HepG2 (cell line): Measurements from ENCODE around the gene RBM8A. TPM values are rescaled to one million over a fixed set of nuclear protein-coding genes. Genes with fewer than 3 reads are reported as not detected.

Experiments used
- BCLAF1 ChIP-seq: fragments of 450-650 bp; IDR thresholded peaks from 2 replicates; pipeline ENCODE4 v1.6.1; 2017; ENCODE audit warnings: mild to moderate bottlenecking
- CBFB ChIP-seq: sonication (generic); formaldehyde crosslinking; IDR thresholded peaks from 2 replicates; pipeline ENCODE4 v1.4.0; 2020; ENCODE audit warnings: missing genetic modification reagents
- EEA1 ChIP-seq: sonication (generic); formaldehyde crosslinking; IDR thresholded peaks from 2 replicates; pipeline ENCODE4 v1.5.1; 2020; ENCODE audit warnings: mild to moderate bottlenecking, missing genetic modification reagents, borderline replicate concordance
- GPN1 ChIP-seq: sonication (generic); formaldehyde crosslinking; IDR thresholded peaks from 2 replicates; pipeline ENCODE4 v1.5.1; 2020; ENCODE audit warnings: missing genetic modification reagents, borderline replicate concordance
- KDM5B ChIP-seq: sonication (generic); formaldehyde crosslinking; IDR thresholded peaks from 2 replicates; pipeline ENCODE4 v1.4.0; 2020; ENCODE audit warnings: missing genetic modification reagents, mild to moderate bottlenecking, borderline replicate concordance
- MED13 ChIP-seq: sonication (generic); formaldehyde crosslinking; IDR thresholded peaks from 2 replicates; pipeline ENCODE4 v1.5.0; 2020; ENCODE audit warnings: missing genetic modification reagents
- NR3C1 ChIP-seq: sonication (generic); formaldehyde crosslinking; IDR thresholded peaks from 2 replicates; pipeline ENCODE4 v1.4.0; 2020; ENCODE audit warnings: missing genetic modification reagents
- PHB2 ChIP-seq: fragments of 450-650 bp; IDR thresholded peaks from 2 replicates; pipeline ENCODE4 v1.6.1; 2018; ENCODE audit not compliant: partially characterized antibody
- STAG1 ChIP-seq: sonication (generic); formaldehyde crosslinking; IDR thresholded peaks from 2 replicates; pipeline ENCODE4 v1.4.0; 2020; ENCODE audit warnings: missing genetic modification reagents
- ZBTB4 ChIP-seq: sonication (generic); formaldehyde crosslinking; IDR thresholded peaks from 2 replicates; pipeline ENCODE4 v1.4.0; 2020; ENCODE audit warnings: missing genetic modification reagents, mild to moderate bottlenecking, borderline replicate concordance
- ZMAT3 ChIP-seq: sonication (generic); formaldehyde crosslinking; conservative IDR thresholded peaks from 2 replicates; pipeline ENCODE4 v1.7.0; 2021; ENCODE audit warnings: missing genetic modification reagents
- ZNF468 ChIP-seq: sonication (generic); formaldehyde crosslinking; IDR thresholded peaks from 2 replicates; pipeline ENCODE4 v1.8.0; 2022; ENCODE audit warnings: mild to moderate bottlenecking, moderate library complexity, missing genetic modification reagents
- ZNF562 ChIP-seq: sonication (generic); formaldehyde crosslinking; IDR thresholded peaks from 2 replicates; pipeline ENCODE4 v1.8.0; 2022; ENCODE audit warnings: missing genetic modification reagents, borderline replicate concordance
- ZNF614 ChIP-seq: IDR thresholded peaks from 2 replicates; pipeline ENCODE4 v1.6.1; 2018; ENCODE audit warnings: missing biosample characterization, missing genetic modification reagents, inconsistent platforms, borderline replicate concordance
- ZNF629 ChIP-seq: sonication (generic); formaldehyde crosslinking; conservative IDR thresholded peaks from 2 replicates; pipeline ENCODE4 v1.5.0; 2020; ENCODE audit warnings: missing genetic modification reagents
- ZNF674 ChIP-seq: sonication (generic); formaldehyde crosslinking; IDR thresholded peaks from 2 replicates; pipeline ENCODE4 v1.5.0; 2020; ENCODE audit warnings: low read depth, mild to moderate bottlenecking, missing genetic modification reagents
- ZNF737 ChIP-seq: sonication (generic); formaldehyde crosslinking; IDR thresholded peaks from 2 replicates; pipeline ENCODE4 v1.5.0; 2020; ENCODE audit warnings: missing genetic modification reagents, mild to moderate bottlenecking, borderline replicate concordance
- ZNF788 ChIP-seq: sonication (generic); formaldehyde crosslinking; IDR thresholded peaks from 2 replicates; pipeline ENCODE4 v1.5.0; 2020; ENCODE audit warnings: mild to moderate bottlenecking, missing genetic modification reagents, borderline replicate concordance
- polyA plus RNA-seq, 8 experiments: library from polyadenylated mRNA; depleted of rRNA in 3 of 8; stranded (reverse) in 7 of 8; unstranded in 1 of 8; fragments of >200 nt; fragmentation: Illumina TruSeq in 4 of 8; extraction: Trizol in 4 of 8; gene quantifications; 2 replicates each; pipeline versions ENCODE4 v1.2.1 to v1.2.3, GENCODE V29; 2011 to 2016; ENCODE audit warnings: low read depth in 4 of 8, missing spikeins in 1 of 8, mixed read lengths in 1 of 8; ENCODE audit not compliant: insufficient read depth in 1 of 8
- total RNA-seq, 5 experiments: library from RNA; depleted of rRNA; stranded (reverse); fragments of >200 nt; fragmentation: Illumina TruSeq; extraction: Trizol; gene quantifications; 2 replicates each; pipeline ENCODE4 v1.2.3, GENCODE V29; 2016; ENCODE audit warnings: low read depth in 1 of 5
- TF ChIP-seq, protein P1 (sequence below): IDR thresholded peaks from 2 replicates; pipeline ENCODE4 v1.6.1; 2016; ENCODE audit warnings: low read depth, borderline replicate concordance
- TF ChIP-seq, protein P2 (sequence below), 2 experiments: sonication (generic) in 1 of 2; formaldehyde crosslinking in 1 of 2; IDR thresholded peaks; 2 replicates each; pipeline versions ENCODE4 v1.5.1 to v1.6.1; 2011 to 2020; ENCODE audit warnings: borderline replicate concordance in 1 of 2, low read depth in 1 of 2, low read length in 1 of 2, mild to moderate bottlenecking in 1 of 2, missing genetic modification reagents in 1 of 2, moderate library complexity in 1 of 2

The RBM8A gene
- total and polyA plus RNA-seq, 2 of the 13 experiments (the other 11 are each of a cell fraction or from before 2014, with no cell fraction given): 106 to 162 TPM

DNA sequence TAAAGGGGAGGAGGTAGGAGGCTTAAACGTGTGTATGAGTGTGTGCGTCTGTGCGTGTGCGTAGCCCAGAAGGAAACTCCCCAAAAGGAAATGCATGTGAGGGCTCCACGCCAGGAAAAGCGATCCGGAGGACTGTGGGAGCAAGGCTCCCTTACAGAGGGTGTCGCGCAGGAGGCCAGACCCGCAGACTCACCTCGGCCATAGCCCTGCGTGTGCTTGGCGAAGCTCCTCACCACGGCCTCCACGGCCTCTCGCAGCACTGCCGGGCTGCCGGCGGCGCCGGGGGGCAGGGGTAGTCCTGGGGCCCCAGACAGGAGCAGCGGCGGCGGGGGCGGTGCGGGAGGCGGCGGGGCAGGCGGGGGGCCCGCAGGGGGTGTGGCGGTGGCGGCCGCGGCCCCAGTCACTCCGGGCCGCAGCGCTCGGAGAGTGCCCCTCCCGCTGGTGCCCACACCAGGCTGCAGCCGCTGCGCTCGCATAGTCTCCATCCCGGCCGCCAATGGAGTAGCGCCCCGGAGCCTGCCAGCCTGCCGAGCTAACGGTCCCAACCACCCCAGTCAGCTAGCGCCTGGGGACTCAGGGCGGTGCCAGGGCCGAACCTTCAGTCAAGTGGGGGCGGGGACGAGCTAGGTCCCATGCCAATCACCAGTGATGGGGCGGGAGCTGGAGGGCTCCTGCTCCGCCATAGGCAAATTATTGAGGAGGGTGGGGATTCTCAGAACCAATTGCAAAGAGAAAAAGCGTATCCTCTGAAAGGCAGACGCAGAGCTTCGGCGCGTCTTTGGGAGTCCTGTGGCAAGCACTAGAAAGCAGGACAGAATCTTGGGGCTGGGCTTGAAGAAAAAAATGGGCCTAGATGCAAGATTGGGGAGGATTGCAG, 30.4 kb upstream of the RBM8A start, which contains the start of gene LIX1L (continued):
- TF ChIP-seq BCLAF1: no peak
- TF ChIP-seq KDM5B (CRISPR knock-in tag): peak; percentile 84
- TF ChIP-seq ZNF737 (CRISPR knock-in tag): no peak
- no peak for TF ChIP-seq ZNF468 (CRISPR knock-in tag)
- no peak for TF ChIP-seq GPN1 (CRISPR knock-in tag)
- TF ChIP-seq ZNF629 (CRISPR knock-in tag): no peak
- TF ChIP-seq ZNF562: no peak
- TF ChIP-seq ZNF674 (CRISPR knock-in tag): no peak
- TF ChIP-seq, protein P1, sequence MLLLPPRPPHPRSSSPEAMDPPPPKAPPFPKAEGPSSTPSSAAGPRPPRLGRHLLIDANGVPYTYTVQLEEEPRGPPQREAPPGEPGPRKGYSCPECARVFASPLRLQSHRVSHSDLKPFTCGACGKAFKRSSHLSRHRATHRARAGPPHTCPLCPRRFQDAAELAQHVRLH: 0 out of 2 replicates have a peak, but pooled peaks have one; percentile 13
- peak; percentile 34; the same call in 1 of the 2 replicates for TF ChIP-seq ZNF788 (CRISPR knock-in tag)
- TF ChIP-seq, protein P2, sequence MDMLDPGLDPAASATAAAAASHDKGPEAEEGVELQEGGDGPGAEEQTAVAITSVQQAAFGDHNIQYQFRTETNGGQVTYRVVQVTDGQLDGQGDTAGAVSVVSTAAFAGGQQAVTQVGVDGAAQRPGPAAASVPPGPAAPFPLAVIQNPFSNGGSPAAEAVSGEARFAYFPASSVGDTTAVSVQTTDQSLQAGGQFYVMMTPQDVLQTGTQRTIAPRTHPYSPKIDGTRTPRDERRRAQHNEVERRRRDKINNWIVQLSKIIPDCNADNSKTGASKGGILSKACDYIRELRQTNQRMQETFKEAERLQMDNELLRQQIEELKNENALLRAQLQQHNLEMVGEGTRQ (IDR thresholded peaks at IDR 0.05; ENCODE audit: low read depth, low read length): no peak
- TF ChIP-seq, protein P2 (CRISPR knock-in tag; IDR thresholded peaks at IDR 0.05; ENCODE audit: borderline replicate concordance): no peak; the same call in 1 of the 2 replicates
- TF ChIP-seq ZNF614 (CRISPR knock-in tag): no peak
- no peak for TF ChIP-seq PHB2
- no peak for TF ChIP-seq CBFB (CRISPR knock-in tag)
- no peak; the same call in 1 of the 2 replicates for TF ChIP-seq ZMAT3 (CRISPR knock-in tag)
- TF ChIP-seq STAG1 (CRISPR knock-in tag): no peak
- TF ChIP-seq NR3C1 (CRISPR knock-in tag): no peak
- TF ChIP-seq ZBTB4: no peak
- TF ChIP-seq MED13 (CRISPR knock-in tag): 0 out of 2 replicates have a peak, but pooled peaks have one; percentile 35
- no peak for TF ChIP-seq EEA1
